ENCODE measurements around the gene SRBD1.

The SRBD1 gene

GRCh38 chr2:45611020-45611859, at the start of gene SRBD1:
Gene SRBD1 (minus strand): TSS chr2:45611267. CDS start chr2:45605441, 5,826 bp downstream.
- peak; percentile 93 for DNase-seq (ENCODE audit: low read depth)

GRCh38 chr2:45654250-45654649, 43.2 kb upstream of the SRBD1 start:
- no peak for DNase-seq (ENCODE audit: low read depth)

- no peak for DNase-seq (ENCODE audit: low read depth)
Measured at GRCh38 chr2:45653122-45653913, 42.3 kb upstream of the SRBD1 start.

GRCh38 chr2:45652090-45653031, 41.3 kb upstream of the SRBD1 start:
- DNase-seq (ENCODE audit: low read depth), result no peak

- DNase-seq (ENCODE audit: low read depth), result peak; percentile 38
Measured at GRCh38 chr2:45651415-45652089, 40.5 kb upstream of the SRBD1 start, which contains the start of gene PRKCE. Gene PRKCE (plus strand): TSS chr2:45651675.

GRCh38 chr2:45650851-45651414, 39.9 kb upstream of the SRBD1 start:
- DNase-seq (ENCODE audit: low read depth), result peak; percentile 83

- peak; percentile 35 for DNase-seq (ENCODE audit: low read depth)
Measured at GRCh38 chr2:45649858-45650811, 39.1 kb upstream of the SRBD1 start.

- DNase-seq (ENCODE audit: low read depth), result no peak
Measured at GRCh38 chr2:45649462-45649857, 38.4 kb upstream of the SRBD1 start.

- no peak for DNase-seq (ENCODE audit: low read depth)
Measured at GRCh38 chr2:45648636-45649035, 37.6 kb upstream of the SRBD1 start.

- DNase-seq (ENCODE audit: low read depth), result no peak
Measured at GRCh38 chr2:45647986-45648520, 37.0 kb upstream of the SRBD1 start.

GRCh38 chr2:45647356-45647755, 36.3 kb upstream of the SRBD1 start:
- DNase-seq (ENCODE audit: low read depth), result no peak

- DNase-seq (ENCODE audit: low read depth), result no peak
Measured at GRCh38 chr2:45646289-45646688, 35.2 kb upstream of the SRBD1 start.

- peak; percentile 62 for DNase-seq (ENCODE audit: low read depth)
Measured at GRCh38 chr2:45643543-45644542, 32.8 kb upstream of the SRBD1 start.

GRCh38 chr2:45643095-45643494, 32.0 kb upstream of the SRBD1 start:
- DNase-seq (ENCODE audit: low read depth), result no peak

- DNase-seq (ENCODE audit: low read depth), result no peak
Measured at GRCh38 chr2:45640576-45640975, 29.5 kb upstream of the SRBD1 start.

GRCh38 chr2:45637440-45637839, 26.4 kb upstream of the SRBD1 start:
- no peak for DNase-seq (ENCODE audit: low read depth)

- no peak for DNase-seq (ENCODE audit: low read depth)
Measured at GRCh38 chr2:45636008-45636407, 24.9 kb upstream of the SRBD1 start.

GRCh38 chr2:45634223-45634622, 23.2 kb upstream of the SRBD1 start:
- DNase-seq (ENCODE audit: low read depth), result no peak

Data from stimulated activated CD8-positive, alpha-beta memory T cell treated with anti-CD3 and anti-CD28 coated beads, Interleukin-4, amount 100 ng/mL, for 24 hours (primary cell).